Prostate gland (tissue), 2 donors: ENCODE results near the gene FAM89A. TPM values are rescaled to one million over a fixed set of nuclear protein-coding genes. Genes with fewer than 3 reads are reported as not detected.

Experiments used
- DNase-seq: peaks from one replicate; pipeline ENCODE4 v3.0.0-alpha.2; 2019; ENCODE audit warnings: low spot score
- H3K27ac ChIP-seq, 2 donors: fragments of 200-600 bp; sonication (generic); 2 replicates each; pipeline ENCODE4 v1.5.1; 2017 to 2019
- H3K27me3 ChIP-seq: fragments of 200-600 bp; sonication (generic); replicated peaks from 2 replicates; pipeline ENCODE4 v1.5.1; 2019; ENCODE audit not compliant: insufficient read depth
- H3K36me3 ChIP-seq, 2 donors: fragments of 200-600 bp; sonication (generic); 1 replicate in 1 of 2; 2 replicates in 1 of 2; pipeline versions ENCODE4 v1.5.1 to v1.8.1; 2017 to 2019
- H3K4me1 ChIP-seq: fragments of 200-600 bp; sonication (generic); replicated peaks from 2 replicates; pipeline ENCODE4 v1.5.1; 2019
- H3K4me3 ChIP-seq, 2 donors: fragments of 200-600 bp; sonication (generic); 2 replicates each; pipeline ENCODE4 v1.5.1; 2017 to 2019
- H3K9me3 ChIP-seq: fragments of 200-600 bp; sonication (generic); 2 replicates; pipeline ENCODE4 v1.5.1; 2017
- CTCF ChIP-seq, 4 experiments: fragments of 200-600 bp in 2 of 4; fragments of 450-650 bp in 2 of 4; sonication (generic) in 2 of 4; IDR thresholded peaks; 1 replicate in 3 of 4; 2 replicates in 1 of 4; pipeline ENCODE4 v1.5.1; 2016 to 2019; ENCODE audit warnings: antibody characterized with exemption in 4 of 4, mild to moderate bottlenecking in 2 of 4, moderate library complexity in 2 of 4
- POLR2A ChIP-seq: fragments of 450-650 bp; IDR thresholded peaks from one replicate; pipeline ENCODE4 v1.6.1; 2016; ENCODE audit warnings: antibody characterized with exemption, mild to moderate bottlenecking
- POLR2AphosphoS5 ChIP-seq: sonication (generic); formaldehyde crosslinking; IDR thresholded peaks from one replicate; pipeline ENCODE4 v1.6.1; 2017; ENCODE audit warnings: antibody characterized with exemption
- WGBS: methylation state at CpG from one replicate; pipeline ENCODE4 v1.1.5; 2018; 5-methylcytosine and 5-hydroxymethylcytosine counted together
- intact Hi-C: fragments of 100-400 bp; cut with DNase I; formaldehyde crosslinking; loops from one replicate; pipeline ENCODE4 v1.14.2; 2022
- total RNA-seq, 2 donors: library from RNA; depleted of rRNA; stranded (reverse); fragments of >200 nt; gene quantifications; one replicate each; pipeline ENCODE4 v1.1.0, GENCODE V29; 2016

FAM89A gene
- total RNA-seq, 2 donors from 2014 or later, result 13.7 to 13.9 TPM

DNA sequence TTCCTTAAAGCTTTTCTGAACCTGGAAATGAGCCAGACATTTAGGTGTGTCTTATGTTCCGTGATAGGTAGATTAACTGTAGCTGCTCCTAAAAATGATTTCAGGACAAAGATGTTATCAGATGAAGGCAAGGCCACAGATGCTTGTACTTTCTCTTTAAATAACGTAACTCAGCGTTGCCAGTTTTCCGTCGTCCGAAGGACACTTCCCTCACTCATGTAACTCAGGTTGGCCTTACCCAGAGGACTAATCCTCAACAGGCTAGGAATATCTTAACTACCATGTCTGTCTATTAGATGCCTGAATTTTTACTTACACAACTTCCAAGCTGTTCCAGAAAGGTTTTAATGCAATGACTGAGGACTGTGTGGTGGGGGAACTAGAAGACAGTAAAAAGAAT, 35.4 kb upstream of the FAM89A start:
- H3K27me3 ChIP-seq, result no peaks in the 10 kb centered on the region
- intact Hi-C loops, result no loop called here
- no peak for DNase-seq
- H3K4me1 ChIP-seq, result no peaks in the 10 kb centered on the region
- H3K4me3 ChIP-seq, result no peak overlapping the region
- H3K27ac ChIP-seq, result no peak overlapping the region
- H3K36me3 ChIP-seq, result no peaks in the 10 kb centered on the region
- 51% methylated on average over 6 of the region's 6 CpGs for WGBS
- TF ChIP-seq CTCF (IDR thresholded peaks at IDR 0.05) (no peak), POLR2A (no peak), POLR2AphosphoS5 (no peak)
- no peaks in the 10 kb centered on the region for H3K9me3 ChIP-seq

GRCh38 chr1:231075020-231075419, 35.0 kb upstream of the FAM89A start:
- Histone ChIP-seq H3K27me3 (no peaks in the 10 kb centered on the region), H3K27ac (no peak overlapping the region), H3K36me3 (no peaks in the 10 kb centered on the region), H3K4me3 (no peak overlapping the region), H3K9me3 (no peaks in the 10 kb centered on the region), H3K4me1 (no peaks in the 10 kb centered on the region)
- WGBS, result 81% methylated on average over 6 of the region's 6 CpGs
- DNase-seq, result no peak
- TF ChIP-seq POLR2A (no peak), POLR2AphosphoS5 (no peak)
- intact Hi-C loops, result no loop called here

DNA sequence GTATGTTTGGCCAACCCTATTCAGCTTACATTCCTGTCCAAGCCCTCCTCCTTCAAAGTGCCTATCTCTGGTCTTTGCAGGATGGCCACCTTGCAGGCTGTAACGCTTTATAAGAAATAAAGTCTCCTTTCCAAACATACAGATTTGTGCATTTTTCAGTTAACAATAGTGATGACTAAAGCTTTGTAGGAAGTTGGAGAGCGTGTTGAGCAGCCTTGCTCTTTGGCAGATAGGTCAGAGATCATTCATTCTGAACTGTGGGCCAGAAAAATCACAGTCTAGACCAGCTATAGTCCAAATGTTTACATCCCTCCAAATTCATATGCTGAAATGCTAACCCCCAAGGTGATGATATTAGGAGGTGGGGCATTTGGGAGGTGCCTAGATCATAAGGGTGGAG, 34.0 kb upstream of the FAM89A start:
- TF ChIP-seq POLR2A (no peak), POLR2AphosphoS5 (no peak), CTCF (IDR thresholded peaks at IDR 0.05) (no peak)
- H3K4me1 ChIP-seq, result no peaks in the 10 kb centered on the region
- H3K27ac ChIP-seq, result no peak overlapping the region
- 88% methylated on average over 2 of the region's 2 CpGs for WGBS
- no peaks in the 10 kb centered on the region for H3K36me3 ChIP-seq
- no peak for DNase-seq
- H3K27me3 ChIP-seq, result no peaks in the 10 kb centered on the region
- H3K4me3 ChIP-seq, result no peak overlapping the region
- intact Hi-C loops, result no loop called here
- H3K9me3 ChIP-seq, result no peaks in the 10 kb centered on the region

DNA sequence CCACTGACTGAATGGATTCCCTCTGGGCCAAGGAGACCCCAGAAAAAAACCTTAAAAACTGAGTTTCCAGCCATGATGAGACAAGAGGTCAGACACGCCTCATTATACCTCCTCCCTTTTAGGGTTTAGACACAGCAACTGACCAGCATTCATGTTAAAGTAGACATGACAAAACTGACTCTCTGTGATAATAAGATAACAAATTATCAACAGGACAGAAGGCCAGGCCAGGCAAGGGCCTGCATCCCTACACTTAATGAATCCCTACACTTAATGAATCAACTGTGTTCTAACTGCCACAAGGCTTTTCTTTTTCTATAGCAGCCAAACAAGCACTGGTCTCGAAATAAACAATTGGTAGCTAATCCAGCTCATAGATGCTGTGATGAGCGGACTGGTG, 33.3 kb upstream of the FAM89A start:
- no peaks in the 10 kb centered on the region for H3K4me1 ChIP-seq
- no peak overlapping the region for H3K27ac ChIP-seq
- no peaks in the 10 kb centered on the region for H3K36me3 ChIP-seq
- no peaks in the 10 kb centered on the region for H3K9me3 ChIP-seq
- no peak overlapping the region for H3K4me3 ChIP-seq
- intact Hi-C loops, result no loop called here
- 92% methylated on average over 3 of the region's 3 CpGs for WGBS
- DNase-seq, result no peak
- no peaks in the 10 kb centered on the region for H3K27me3 ChIP-seq
- TF ChIP-seq POLR2AphosphoS5, result no peak
- no peak for TF ChIP-seq POLR2A
- TF ChIP-seq CTCF (IDR thresholded peaks at IDR 0.05), result no peak

DNA sequence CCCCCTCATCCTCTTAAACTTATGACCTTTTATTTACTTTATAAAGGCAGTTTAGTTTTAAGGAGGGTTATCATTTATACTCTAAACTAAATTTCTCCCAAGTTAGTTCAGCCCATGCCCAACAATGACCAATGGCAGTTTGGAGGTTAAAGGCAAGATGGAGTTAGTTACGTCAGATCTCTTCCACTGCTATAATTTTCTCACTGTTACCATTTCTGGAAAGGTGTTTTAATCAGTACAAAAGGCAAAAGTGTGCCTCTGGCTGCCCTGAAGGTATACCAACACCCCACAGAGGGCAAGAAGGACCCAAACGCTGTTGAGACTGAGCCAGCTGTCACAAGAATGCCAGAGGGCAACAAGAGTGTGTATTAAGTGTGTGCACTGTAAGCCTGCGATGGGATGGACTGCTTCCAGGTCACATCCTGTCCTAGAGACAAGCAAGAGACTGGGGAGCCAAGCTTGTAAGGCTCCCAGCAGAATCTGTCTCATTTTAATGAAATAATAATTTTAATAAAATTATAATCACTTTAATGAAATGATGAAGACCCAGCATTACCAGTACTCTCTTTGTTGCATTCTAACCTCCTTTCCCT, 32.5 kb upstream of the FAM89A start:
- Histone ChIP-seq H3K4me1 (no peaks in the 10 kb centered on the region), H3K27me3 (no peaks in the 10 kb centered on the region), H3K27ac (no peak overlapping the region), H3K4me3 (no peak overlapping the region), H3K9me3 (no peaks in the 10 kb centered on the region), H3K36me3 (no peaks in the 10 kb centered on the region)
- WGBS, result 46% methylated on average over 3 of the region's 3 CpGs
- no peak for DNase-seq
- TF ChIP-seq CTCF (IDR thresholded peaks at IDR 0.05) (no peak), POLR2A (no peak), POLR2AphosphoS5 (no peak)
- intact Hi-C loops, result no loop called here
